ENCODE measurements around the gene SLC5A11.
"Not testable (repeated sequence)": the region's sequence is repeated elsewhere in the genome, so short reads cannot be mapped to it uniquely, and the experiment has no call there.

Gene SLC5A11, protein sequence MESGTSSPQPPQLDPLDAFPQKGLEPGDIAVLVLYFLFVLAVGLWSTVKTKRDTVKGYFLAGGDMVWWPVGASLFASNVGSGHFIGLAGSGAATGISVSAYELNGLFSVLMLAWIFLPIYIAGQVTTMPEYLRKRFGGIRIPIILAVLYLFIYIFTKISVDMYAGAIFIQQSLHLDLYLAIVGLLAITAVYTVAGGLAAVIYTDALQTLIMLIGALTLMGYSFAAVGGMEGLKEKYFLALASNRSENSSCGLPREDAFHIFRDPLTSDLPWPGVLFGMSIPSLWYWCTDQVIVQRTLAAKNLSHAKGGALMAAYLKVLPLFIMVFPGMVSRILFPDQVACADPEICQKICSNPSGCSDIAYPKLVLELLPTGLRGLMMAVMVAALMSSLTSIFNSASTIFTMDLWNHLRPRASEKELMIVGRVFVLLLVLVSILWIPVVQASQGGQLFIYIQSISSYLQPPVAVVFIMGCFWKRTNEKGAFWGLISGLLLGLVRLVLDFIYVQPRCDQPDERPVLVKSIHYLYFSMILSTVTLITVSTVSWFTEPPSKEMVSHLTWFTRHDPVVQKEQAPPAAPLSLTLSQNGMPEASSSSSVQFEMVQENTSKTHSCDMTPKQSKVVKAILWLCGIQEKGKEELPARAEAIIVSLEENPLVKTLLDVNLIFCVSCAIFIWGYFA

DNA sequence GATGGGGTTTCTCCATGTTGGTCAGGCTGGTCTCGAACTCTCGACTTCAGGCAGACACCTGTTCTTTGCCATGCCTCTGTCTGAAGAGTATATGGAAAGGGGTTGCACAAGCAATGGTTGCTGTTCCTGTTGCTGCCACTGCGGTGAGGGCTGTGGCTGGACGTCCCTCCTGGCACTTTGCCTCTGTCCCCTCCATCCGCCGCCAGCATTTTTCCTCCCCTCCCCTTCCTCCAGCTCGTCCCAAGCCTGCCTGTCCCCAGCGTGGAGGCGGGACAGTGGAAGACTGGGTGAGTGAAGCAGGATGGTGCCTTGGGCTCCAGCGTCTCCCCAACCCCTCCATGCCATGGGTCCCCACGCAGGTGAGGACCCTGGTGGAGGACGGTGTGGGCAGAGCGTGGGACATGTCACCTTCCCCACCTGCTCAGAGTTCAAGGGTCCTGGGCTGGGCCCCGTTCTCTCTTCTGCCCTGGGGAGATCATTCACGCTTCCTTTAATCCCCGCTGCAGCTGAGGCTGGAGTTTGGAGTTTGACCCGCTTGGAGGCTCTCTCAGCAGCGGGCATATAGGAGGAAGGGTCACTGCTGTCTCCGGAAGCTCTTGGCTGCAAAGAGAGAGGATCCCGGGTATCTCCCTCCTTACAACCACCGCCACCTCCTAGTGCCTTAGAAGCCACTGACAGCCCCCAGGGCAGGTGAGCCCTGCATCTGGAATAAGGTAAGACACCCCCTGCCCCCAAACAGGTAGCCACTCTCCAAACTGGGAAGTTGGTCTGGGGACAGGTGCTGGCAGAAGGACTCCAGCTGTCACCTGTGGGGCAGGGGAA, at the start of gene SLC5A11:
TSS of gene SLC5A11 (plus strand) at position 238 of the 822 bp plus-strand sequence. CDS start 12,681 bp downstream, outside the sequence.
- no peak for DNase-seq

DNA sequence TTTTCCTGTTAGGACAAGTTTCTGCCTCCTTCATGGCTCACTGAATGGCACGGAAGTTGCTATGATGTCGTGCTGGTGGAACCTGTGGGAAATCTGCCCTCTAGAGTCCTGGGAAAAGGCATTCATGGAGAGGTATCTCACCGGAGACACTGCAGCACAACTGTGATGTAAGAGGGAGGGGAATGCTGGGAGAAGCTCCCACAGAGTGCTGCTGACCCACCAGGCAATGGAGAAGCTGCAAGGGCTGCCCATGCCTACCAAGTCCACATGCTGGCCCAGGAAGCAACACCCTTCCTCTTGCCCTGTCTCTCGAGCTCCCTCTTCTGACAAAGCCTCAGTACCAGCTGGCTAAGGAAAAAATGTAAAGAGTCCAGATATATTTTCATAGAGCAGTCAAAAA, 45.2 kb upstream of the SLC5A11 start:
- no peak for DNase-seq

DNA sequence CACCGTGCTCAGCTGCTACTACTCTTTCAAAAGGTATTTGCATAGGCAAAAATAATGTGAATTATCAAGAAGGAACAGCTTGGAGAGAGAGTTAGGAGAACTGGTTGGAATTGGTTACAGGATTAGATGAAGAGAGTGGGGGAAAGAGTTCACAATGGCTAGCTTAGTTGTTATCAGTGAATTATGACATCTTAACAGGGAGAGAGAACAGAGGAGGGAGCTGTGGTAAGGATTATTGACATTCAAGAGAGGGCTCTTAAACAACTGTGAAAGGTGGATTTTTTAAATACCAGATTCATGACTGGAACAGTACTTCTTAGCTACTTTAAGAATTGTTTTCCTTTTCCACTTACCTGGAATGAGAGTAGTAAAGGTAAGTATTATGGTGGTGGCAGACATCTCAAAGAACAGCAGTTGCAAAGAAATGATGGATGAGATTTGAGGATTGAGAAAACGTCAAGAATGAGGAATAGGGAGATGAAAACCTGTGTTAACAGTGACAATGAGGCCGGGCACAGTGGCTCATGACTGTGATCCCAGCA, 43.9 kb upstream of the SLC5A11 start:
- no peak for DNase-seq

DNA sequence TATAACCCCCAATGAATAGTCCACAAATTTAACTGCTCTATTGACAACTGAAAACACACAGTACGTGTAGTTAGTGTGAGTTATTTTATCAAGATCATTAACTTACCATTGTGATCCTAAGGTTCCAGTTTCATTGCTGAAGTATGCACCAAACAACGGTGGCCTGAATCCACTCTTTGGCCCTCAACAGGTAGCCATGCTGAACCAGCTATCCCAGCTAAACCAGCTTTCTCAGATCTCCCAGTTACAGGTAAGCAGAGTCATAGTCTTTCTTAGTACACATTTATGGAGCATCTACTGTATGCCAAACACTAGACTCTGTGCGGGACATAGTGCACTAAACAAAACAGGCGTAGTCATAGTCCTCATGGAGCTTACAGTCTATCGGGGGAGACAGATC, 40.3 kb upstream of the SLC5A11 start:
- DNase-seq = no peak

DNA sequence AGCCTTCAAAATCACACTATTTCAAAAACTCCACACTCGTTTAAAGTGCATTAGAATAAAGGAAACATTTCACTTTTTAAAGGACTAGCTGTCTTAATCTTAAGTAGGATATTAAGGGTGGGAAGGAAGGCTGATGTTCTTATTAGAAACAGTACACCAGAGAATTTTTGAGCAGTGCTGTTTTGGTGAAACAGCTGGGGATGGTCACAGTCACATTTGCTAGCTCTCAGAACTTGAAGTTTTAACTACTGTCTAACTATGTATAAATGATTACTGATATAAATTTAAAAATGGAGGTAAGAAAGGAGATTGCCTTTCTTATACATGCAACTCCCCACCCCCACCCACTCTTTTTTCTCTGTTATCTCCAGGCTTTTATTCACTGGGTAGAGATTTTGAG, 38.5 kb upstream of the SLC5A11 start:
- DNase-seq = no peak

DNA sequence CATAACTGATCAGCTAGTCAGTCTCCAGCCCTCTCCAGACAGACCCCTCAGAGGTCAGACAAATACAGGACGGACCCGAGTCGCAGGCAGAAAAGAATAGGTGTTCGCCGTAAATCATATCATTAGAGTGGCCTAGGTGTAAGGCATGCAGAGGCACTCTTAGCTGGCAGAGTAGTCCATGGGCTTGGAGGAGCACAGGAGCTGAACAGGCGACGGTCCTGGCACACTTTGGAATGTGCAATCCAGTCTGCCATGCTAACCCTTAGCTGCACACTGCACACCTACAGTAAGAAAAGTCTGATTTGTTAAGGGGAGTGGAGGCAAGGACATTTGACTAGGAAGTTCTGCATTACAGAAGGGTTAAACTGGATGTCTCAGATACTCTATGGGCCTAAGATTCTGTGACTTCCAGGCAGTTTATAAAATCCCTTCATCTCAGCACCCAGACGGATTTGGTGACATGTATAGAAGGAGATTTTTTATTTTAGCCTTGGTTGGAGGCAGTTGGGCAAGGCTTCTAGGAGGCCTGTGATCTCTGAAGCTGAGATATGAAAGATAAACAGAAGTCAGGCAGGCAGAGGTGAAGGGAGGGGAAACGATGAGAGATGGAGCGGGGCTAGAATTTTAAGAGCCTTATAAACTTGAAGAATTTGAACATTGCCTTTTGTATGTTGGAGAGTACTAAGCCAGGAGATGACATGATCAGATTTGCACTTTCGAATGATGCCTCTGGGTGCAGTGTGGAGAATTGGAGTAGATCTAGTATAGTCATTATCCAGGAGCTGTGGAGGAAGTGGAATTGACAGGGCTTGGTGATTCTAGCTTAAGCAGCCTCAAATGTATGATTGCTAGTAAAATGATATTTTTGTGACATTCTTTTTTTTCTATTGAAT, 34.6 kb upstream of the SLC5A11 start:
- DNase-seq = no peak

DNA sequence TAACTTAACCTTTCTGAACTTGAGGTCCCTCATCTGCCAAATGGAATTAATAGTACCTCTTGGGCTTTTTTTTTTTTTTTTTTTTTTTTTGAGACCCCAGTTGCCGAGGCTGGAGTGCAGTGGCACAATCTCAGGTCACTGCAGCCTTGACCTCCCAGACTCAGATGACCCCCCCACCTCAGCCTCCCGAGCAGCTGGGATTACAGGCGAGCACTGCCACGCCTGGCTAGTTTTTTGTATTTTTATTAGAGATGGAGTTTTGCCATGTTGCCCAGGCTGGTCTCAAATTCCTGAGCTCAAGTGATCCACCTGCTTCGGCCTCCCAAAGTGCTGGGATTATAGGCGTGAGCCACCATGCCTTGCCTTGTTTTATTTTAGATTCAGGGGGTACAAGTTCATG, 33.0 kb upstream of the SLC5A11 start:
- not testable (repeated sequence) for DNase-seq

DNA sequence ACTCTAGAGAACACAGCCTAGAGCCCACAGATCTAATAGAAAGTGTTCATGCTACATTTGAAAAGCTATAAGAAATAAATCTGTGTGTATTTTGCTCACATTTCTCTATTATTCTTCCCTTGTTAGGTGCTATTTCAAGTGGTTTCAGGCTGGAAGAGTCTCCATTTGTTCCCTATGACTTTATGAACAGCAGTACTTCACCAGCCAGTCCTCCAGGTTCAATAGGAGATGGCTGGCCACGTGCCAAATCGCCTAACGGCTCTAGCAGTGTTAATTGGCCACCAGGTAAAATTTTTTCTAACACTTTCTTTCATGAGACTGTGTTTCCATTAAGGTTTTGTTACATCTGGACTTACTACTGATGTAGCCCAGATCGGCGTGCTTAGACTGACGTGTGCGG, 30.7 kb upstream of the SLC5A11 start:
- no peak for DNase-seq

DNA sequence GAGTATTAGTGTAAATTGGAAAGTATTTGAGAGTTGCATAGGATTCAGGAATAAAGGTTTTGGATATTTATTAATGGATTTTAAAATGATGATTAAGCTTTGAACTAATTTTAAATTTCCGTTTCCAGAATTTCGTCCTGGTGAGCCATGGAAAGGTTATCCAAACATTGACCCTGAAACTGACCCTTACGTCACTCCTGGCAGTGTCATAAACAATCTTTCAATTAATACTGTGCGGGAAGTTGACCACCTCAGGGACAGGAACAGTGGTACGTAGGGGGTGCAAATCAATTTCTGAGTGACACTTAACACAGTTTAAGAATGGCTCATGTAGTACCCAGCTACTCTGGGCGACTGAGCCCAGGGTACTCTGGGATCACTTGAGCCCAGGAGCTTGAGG, 29.1 kb upstream of the SLC5A11 start:
- DNase-seq = no peak

DNA sequence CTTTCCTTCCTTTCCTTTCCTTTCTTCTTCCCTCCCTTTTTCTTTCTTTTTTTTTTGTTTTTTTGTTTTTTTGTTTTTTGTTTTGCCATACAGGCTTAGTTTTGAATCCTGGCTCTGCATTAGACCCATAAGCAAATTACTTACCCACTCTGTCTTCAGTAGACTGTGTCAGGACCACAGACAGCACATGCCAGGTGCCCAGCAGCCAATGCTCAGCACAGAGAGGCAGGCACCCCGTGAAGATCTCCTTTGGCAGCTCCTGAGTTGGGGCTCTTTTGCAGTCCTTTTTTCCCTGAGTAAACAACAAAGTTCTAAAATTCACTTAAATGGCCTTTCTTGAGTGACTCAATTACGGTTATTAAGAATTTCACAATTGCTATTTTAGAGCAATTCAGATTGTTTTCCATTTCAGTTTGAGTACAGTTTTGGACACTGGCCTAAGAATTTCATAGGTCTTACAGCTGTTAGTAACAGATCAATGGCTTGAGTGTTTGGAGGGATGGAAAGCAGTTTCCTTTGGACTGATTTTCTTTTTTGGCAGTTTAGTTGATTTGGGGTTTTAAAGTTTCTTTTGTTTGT, 26.2 kb upstream of the SLC5A11 start:
- DNase-seq = no peak

DNA sequence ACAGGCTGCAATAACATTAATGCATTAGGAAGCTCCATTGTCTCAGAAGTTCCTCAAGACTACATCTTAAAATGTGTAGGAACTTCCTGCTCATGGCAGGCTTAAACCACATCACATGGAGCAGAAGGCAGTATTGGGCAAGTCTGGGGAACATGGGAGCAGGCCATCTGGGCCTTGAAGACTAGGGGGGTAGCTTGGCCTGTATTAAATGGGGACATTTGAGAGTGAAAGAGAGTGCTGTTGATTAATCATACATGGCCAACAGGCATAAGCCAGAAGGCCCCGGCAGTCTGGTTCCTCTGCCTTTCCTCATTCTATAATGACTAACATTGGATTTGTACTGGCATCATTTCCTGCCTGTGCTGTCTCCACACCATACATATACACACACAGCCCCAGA, 25.2 kb upstream of the SLC5A11 start:
- DNase-seq = no peak

DNA sequence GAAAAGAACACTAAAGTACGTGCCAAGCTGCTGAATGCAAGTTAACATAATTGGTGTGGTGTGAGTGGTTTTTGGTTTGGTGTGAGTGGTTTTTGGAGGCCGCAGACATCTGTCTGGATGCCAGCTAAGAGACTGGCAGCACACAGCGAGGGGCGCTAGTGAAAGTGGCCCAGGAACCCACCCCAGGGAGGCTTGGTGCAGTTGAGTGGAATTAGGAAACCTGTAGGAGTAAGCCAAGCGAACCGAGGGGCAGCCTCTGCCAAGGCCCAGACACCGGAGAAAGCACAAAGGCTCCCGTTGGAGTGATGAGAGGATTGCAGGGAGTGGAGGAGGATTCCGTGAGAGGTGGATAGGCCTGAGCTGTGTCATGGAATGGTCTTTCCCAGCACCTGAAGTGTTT, 24.6 kb upstream of the SLC5A11 start:
- DNase-seq = no peak

DNA sequence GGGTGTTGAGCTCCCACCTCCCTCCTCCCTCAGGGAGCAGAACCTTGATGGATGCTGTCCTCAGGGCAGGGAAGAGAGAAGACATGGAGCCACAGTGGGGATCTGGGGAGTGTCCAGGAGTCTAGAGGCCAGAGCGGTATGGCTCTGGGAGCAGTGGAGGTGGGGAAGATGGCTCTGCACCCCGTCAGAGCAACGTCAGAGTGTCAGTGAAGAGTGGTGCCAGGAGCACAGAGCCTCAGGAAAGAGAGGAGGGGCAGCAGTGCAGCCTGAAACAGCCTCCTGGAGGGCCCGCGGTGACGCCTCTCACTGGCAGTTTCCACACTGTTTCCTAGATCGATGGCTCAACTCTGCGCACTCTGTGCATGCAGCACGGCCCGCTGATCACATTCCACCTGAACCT, 23.2 kb upstream of the SLC5A11 start:
- no peak for DNase-seq

DNA sequence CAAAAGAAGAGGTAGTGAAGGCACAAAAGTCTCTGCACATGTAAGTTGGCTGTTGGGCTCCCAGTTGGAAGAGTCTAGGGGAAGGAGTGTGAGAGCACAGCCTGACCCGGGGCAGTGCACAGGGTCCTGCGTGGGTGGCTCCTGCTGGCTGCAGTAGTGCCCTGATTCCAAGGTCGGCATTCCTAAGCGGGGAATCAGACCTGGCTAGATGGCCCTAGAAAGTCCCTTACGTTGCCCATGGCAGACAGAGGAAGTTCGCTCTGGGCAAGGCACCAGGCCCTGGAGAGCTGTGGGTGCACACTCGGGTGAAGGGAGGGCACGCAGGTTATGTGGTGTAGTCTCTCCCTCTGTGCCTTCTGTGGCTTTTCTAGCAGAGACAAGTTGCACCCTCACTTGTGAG, 22.8 kb upstream of the SLC5A11 start:
- no peak for DNase-seq

DNA sequence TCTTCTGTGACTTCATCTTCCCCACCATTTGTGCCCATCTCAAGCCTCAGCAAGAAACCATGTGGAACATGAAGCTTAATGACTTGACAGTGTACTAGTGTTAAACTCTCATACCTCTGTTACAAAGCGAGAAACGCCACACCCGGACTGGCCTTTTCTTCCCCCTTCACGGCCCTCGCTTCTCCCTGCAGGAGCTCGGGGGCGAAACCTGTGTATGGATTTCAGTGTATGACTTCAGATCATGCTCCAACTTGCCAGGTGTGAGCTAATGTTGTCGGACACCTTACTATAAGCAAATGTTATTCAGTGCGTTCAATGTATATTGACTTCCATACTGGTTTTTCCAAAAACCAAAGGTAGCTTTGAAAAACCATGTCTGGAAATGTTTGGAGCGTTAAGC, 20.1 kb upstream of the SLC5A11 start:
- no peak for DNase-seq

DNA sequence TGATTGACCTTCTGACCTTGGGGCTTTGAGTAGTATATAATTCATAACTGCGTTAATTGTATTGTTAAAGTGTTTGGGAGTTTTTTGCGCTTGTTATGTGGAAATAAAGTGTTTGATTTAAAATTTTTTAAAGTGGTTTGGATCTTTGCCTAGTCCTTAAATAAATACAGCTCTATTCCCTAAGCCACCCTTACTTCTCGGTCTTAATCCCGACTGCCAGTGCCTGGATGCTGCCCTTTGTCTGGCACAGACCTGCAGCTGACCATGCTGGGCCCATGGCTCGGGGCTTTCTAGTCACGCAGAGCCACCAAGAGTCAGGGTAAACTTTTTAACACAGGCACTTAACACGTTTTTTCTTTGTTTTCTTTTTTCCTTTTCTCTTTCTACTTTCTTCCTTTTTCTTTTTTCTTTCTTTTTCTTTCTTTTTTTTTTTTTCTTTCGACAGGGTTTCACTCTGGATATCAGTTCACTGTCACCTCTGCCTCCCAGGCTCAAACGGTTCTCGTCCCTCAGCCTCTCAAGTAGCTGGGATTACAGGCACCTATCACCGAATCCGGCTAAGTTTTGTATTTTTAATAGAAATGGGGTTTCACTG, 19.6 kb upstream of the SLC5A11 start:
- no peak for DNase-seq

DNA sequence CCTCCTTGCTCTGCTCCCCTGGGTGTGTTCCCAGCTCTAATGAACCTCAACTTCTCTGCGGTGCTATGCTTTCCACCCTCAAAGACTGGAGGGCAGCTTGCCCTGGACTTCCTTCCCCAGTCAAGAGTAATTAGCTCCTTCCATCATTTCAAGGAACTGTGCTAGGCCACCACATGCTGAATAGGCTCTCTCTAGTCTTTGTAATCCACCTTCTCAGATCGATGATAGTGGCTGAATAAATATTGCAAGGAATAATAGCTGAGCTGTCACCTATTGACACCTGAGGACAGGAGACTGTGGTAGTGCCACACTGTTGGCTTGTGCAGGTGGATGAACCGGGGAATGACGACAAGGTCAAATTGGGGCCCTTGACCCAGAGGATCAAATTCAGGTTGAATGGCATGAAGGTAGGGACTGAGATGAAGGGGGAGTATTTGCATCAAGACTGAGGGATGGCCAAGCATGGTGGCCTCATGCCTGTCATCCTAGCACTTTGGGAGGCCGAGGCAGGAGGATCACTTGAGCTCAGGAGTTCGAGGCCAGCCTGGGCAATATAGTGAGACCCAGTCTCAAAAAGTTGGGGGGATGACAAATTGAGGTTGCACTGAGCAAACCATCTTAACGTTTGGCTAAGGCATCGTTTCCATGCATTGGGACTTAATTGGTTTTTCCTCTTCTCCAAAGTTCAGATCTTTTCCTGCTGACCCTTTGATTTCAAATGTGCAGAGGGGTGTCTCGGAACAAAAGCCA, 18.8 kb upstream of the SLC5A11 start:
- DNase-seq = no peak

DNA sequence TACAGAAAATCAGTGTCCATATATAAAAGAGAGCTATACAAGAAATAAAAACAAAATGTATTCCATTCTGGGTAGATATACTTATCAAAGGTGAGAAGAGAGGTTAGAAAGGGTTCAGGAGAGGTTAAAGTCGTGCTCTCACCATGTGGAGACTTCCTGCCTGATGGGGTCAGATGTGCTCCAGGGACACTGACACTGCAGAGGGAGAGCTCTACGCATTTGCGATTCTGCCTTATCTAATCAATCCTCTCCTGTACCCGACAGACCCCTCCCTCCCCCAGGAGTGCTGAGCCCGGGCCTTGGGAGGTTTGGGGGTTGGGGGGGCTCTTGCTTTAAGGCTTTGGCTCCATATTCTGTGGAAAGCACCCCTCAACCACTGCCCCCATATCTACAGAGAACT, 16.6 kb upstream of the SLC5A11 start:
- no peak for DNase-seq

DNA sequence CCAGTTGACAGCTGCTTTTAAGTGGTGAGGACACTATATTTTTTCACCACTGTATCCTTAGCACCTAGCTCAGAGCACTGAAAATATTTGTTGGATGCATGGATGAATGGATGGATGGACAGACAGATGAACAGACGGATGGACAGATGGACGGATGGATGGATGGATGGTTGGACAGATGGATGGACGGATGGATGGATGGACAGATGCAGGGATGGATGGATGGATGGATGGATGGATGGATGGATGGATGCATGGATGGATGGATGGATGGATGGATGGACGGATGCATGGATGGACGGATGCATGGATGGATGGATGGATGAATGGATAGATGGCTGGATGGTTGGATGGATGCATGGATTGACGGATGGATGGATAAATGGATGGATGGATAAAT, 12.4 kb upstream of the SLC5A11 start:
- no peak for DNase-seq

DNA sequence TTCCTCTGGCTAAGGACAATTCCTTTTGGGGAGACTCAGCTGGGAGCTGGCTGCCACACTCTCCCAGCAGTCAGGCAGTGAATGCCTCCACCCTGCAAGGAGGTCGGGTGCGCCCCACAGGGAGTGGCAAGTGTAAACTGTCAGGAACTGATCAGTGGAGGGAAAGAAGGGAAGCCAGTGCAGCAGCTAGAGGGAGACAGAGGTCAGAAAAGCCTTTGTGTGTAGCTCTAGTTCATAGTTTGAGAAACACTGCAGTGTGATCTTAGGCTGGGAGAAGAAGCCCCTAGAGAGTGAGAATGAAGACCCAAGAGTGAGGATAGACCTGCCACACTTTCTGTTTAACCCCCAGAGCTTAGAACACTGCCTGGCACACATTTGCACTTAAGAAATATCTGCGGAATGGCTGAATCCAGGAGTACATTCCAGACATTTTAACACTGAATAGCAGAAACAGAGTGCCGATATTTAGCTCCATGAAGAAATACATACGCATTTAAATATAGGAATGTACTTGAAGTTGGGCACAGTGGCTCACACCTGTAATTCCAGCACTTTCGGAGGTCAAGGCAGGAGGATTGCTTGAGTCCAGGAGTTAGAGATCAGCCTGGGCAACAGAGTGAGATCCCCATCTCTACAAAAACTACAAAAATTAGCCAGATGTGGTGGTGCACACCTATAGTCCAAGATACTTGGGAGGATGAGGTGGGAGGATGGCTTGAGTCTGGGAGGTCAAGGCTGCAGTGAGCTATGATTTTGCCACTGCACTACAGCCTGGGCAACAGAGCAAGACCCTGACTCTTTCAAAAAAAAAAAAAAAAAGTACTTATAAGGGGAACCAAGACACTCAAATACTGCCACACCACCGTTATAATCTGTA, 11.1 kb upstream of the SLC5A11 start:
- DNase-seq = no peak

Data from stimulated activated CD4-positive, alpha-beta T cell treated with anti-CD3 and anti-CD28 coated beads, Interleukin-4, amount 100 ng/mL, for 4 hours (primary cell).